ENCODE measurements around the gene PLEKHM1.
"Not testable (repeated sequence)": the region's sequence is repeated elsewhere in the genome, so short reads cannot be mapped to it uniquely, and the experiment has no call there.

The PLEKHM1 gene

GRCh38 chr17:45460422-45460821 lies 30.1 kb downstream of the PLEKHM1 start:
- DNase-seq = not testable (repeated sequence)

- not testable (repeated sequence) for DNase-seq
Observed at GRCh38 chr17:45454341-45454740, 36.2 kb downstream of the PLEKHM1 start.

DNA sequence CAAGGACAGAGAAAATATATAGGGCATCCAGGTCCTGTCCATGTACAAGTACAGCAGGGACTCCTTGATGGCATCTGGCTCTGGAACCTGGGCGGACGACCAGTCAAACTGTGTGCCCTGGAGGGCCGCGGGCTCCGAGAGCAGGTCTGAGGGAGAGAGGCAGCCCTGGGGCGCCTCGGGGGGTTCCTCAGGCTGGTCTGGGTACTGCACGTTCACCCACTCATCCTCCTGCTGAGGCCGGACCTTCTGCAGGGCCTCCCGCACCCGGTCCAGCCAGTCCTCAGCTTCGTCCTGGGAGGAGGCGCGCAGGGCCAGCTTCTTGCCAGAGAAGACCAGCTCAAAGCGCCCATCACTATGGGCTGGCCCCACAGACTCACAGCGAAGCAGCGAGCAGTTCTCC lies 36.8 kb downstream of the PLEKHM1 start:
- not testable (repeated sequence) for DNase-seq

DNA sequence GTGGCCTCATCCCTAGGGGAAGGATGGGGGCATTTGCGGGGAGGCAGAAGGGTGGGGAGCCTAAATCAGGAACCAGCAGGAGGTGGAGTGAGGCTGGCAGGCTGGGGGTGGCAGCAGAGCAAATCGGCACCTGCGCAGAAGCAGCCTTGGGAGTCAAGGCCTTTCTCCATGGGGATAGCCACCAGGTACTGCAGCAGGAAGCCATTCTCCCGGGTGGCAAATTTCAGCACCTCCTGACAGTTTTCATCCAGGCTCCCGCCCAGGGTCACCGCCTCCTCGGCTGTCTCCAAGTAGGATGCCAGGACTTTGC lies 37.3 kb downstream of the PLEKHM1 start:
- not testable (repeated sequence) for DNase-seq

DNA sequence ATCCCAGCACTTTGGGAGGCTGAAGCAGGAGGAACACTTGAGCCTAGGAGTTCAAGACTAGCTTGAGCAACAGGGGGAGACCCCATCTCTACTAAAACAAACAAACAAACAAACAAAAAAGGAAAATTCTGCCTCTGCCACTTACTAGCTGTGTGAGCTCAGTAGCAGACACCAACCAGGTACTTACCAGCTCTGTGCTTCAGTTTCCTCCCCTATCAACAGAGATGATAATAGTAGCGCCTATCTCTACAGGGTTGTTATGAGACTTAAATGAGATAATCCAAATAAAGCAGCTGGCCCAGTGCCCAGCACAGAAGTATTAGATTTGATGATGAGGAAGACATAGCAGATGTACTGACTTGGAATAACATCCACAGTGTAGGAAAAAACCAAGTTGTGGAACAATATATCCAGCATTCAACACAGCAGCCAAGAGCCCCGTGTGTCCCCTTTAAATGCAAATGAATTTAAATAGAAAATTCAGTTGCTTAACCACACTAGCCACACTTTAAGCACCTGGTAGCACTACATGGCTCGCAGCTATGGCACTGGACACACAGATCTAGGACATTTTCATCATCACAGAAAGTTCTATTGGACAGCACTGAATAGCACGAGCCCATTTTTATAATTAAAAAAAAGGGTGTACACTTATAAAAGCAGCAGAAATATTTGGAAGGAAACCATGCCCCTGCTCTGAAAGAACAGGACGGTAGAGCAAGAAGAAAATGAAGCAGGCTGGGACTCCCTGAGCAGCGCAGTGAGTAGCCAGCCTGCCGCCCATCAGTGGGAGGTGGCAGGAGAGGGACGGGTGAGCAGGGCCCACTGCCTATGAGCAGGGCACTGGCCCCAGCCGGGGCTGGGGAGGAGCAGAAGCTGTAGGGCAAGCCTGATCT lies 37.9 kb downstream of the PLEKHM1 start:
- not testable (repeated sequence) for DNase-seq

DNA sequence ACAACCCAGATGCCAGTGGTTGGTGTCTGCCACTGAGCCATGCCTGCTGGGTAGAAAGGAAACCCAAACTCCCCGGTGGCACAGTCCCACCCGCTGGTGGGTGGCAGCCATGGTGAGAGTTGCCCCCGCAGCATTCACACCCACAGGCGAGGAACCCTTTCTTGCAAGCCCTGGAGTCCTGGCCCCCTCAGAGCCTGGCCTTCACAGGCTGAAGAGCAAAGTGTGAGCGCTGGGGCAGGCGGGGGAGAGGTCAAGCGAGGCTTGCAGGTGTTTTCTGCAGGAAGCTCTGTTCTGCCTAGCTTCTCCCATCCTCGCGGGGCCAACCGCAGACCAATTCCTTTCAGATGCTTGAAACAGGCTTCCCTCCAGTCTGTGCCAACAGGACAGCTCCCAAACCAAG lies 38.9 kb downstream of the PLEKHM1 start:
- not testable (repeated sequence) for DNase-seq

GRCh38 chr17:45451131-45451530 lies 39.4 kb downstream of the PLEKHM1 start:
- DNase-seq = no peak

GRCh38 chr17:45449708-45450329 lies 40.7 kb downstream of the PLEKHM1 start:
- DNase-seq = not testable (repeated sequence)

DNA sequence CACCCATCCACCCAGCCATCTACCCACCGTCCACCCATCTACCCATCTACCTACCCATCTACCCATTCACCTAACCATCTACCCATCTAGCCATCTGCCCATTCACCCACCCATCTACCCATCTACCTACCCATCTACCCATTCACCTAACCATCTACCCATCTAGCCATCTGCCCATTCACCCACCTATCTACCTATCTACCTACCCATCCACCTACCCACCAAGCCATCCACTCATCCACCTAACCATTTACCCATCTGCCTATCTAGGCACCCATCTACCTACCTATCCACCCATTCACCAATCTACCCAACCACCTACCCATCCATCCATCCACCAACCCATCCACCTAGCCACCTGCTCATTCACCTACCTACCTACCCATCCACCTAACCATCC lies 41.3 kb downstream of the PLEKHM1 start:
- not testable (repeated sequence) for DNase-seq

- not testable (repeated sequence) for DNase-seq
Observed at GRCh38 chr17:45448483-45448882, 42.0 kb downstream of the PLEKHM1 start.

GRCh38 chr17:45448066-45448465 lies 42.5 kb downstream of the PLEKHM1 start:
- not testable (repeated sequence) for DNase-seq

- not testable (repeated sequence) for DNase-seq
Observed at GRCh38 chr17:45447650-45448049, 42.9 kb downstream of the PLEKHM1 start.

- DNase-seq = not testable (repeated sequence)
Observed at GRCh38 chr17:45446872-45447625, 43.5 kb downstream of the PLEKHM1 start.

- peak; percentile 47 for DNase-seq
Observed at GRCh38 chr17:45445901-45446743, 44.4 kb downstream of the PLEKHM1 start.

DNA sequence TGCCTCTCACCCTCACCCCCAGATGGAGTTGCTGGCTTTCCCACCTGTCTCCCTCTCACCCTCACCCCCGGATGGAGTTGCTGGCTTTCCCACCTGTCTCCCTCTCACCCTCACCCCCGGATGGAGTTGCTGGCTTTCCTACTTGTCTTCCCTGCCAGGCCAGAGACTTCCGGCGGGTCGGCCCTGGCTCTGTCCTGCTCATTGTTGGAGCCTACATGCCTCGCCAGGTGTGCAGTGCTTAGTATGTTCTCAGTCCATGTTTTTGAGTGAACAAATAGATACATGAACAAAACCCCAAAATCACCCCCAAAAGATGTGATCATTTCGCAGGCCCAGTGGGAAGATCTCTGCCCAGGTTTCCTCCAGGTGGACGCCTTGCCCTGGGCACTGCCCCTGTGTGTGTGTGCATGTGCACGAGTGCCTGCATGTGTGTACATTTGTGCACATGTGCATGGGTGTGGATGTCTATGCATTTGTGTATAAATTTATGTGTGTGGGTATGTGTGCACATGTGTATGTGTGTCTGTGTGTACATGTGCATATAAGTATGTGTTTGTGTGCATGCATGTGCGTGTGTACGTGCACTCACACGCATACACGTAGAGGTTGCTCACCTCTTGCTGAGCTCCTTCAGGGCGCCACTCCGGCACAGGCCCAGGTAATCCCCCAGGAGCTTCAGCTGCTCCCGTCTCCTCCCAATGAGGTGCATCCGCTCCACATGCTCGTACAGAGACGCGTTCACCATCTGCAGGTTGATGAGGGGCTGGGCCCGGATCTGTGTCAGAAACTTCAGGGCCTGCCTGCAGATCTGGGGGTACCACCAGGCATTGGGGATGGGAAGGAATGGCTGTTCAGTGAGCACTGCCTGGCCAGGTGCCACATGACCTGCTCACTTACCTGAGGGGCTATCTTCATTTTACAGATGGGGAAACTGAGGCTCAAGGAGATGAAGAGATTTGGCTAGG lies 45.4 kb downstream of the PLEKHM1 start:
- DNase-seq = not testable (repeated sequence)

DNA sequence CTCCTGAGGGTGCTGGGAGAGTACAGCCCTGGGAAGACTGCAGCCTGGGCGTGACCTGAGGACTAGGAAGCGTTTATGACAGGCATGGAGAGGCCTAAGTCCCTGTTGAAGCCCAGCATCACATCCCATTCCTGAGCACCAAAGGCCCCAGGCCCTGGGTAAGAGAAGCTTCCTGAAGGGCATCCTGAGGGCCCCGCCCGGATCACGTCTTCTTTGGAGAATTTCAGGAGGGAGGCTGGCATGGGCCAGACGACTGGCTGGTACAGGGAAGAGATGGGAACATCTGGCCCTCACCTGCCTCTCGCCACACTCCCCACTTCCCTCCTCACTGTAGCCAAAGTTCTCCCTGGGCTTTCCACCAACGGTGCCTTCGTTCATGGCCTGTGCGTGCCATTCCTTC lies 46.2 kb downstream of the PLEKHM1 start:
- not testable (repeated sequence) for DNase-seq

- not testable (repeated sequence) for DNase-seq
Observed at GRCh38 chr17:45443371-45444260, 46.9 kb downstream of the PLEKHM1 start.

GRCh38 chr17:45441526-45442310 lies 48.8 kb downstream of the PLEKHM1 start:
- DNase-seq = no peak

GRCh38 chr17:45440839-45441515 lies 49.5 kb downstream of the PLEKHM1 start:
- not testable (repeated sequence) for DNase-seq

Data from T1000 (cell line).